ENCODE measurements around the gene HNRNPU.

The HNRNPU gene

DNA sequence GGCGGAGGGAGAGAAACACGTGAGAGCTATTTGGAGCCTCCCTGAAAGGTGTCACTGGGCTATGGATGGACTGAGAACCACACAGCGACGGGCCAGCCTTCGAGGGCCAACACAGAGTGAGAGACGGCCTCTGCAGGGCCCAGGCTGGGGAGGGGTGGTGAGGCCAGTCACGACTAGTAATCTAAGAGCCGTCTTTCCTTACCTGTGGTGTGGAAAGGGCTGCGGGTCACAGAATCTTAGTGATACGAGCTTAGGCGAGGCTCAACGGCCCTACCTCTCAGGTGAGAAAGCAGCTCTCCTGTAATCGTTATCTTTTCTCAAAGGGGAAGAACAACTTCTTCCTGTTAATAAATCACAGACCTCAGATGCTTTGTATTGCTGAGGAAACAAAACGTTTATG, 62.3 kb downstream of the HNRNPU start:
- no peak for DNase-seq (ENCODE audit: low spot score)

DNA sequence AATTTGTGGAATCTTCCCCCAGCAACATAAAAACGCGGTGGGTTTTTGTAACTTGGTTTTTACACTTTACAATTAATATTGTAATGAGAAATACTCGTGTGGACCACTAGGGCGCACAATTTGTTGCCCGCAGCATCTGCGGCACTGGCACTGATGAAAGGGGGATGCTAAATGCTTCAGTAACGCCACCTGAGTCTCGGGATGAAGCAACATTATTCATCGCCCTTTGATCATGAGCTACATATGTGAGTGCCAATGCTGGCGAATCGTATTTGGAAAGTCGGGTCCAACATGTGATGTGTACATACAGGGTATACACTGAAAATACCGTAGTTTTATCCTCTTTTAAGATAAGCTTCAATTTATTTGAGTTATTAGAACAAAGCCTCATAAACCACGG, 63.1 kb downstream of the HNRNPU start:
- peak; percentile 33 for DNase-seq (ENCODE audit: low spot score)

DNA sequence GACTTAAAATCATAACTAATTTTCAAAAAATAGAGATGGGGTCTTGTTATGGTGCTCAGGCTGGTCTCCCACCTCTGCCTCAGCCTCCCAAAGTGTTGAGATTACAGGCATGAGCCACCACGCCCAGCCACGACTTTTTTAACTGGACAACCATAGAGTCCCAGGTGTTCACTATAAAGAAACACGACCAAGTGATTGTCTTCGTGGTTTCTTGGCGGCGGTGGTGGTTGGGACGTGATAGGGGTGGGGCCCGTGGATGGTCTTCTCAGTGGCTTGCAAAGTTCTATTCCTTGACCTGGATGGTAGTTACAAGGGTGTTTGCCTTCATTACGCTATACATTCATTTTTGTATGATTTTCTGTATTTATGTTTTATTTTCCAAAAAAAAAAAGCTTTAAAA, 63.5 kb downstream of the HNRNPU start:
- DNase-seq (ENCODE audit: low spot score) = no peak

All from kidney tubule cell (primary cell).